Duodenal mucosa (tissue), 2 donors: ENCODE measurements around the gene FAM168B.

ENCODE experiments used
- H3K27ac ChIP-seq: one replicate; pipeline ENCODE4 v1.7.0; 2013; ENCODE audit warnings: low read depth, low read length
- H3K27me3 ChIP-seq, 2 donors: one replicate each; pipeline ENCODE4 v1.7.0; 2013; ENCODE audit warnings: low read length in 2 of 2, control low read depth in 1 of 2; ENCODE audit not compliant: insufficient read depth in 2 of 2, control insufficient read depth in 1 of 2
- H3K36me3 ChIP-seq, 2 donors: one replicate each; pipeline ENCODE4 v1.7.0; 2013; ENCODE audit warnings: low read length in 2 of 2, control low read depth in 1 of 2; ENCODE audit not compliant: insufficient read depth in 2 of 2, control insufficient read depth in 1 of 2
- H3K4me1 ChIP-seq, 2 donors: one replicate each; pipeline ENCODE4 v1.7.0; 2013; ENCODE audit warnings: low read length in 2 of 2, control low read depth in 1 of 2; ENCODE audit not compliant: insufficient read depth in 2 of 2, control insufficient read depth in 1 of 2
- H3K4me3 ChIP-seq, 2 donors: one replicate each; pipeline ENCODE4 v1.7.0; 2013; ENCODE audit warnings: low read length in 2 of 2, low read depth in 1 of 2
- H3K9ac ChIP-seq, 2 donors: one replicate each; pipeline ENCODE4 v1.7.0; 2013; ENCODE audit warnings: low read length in 2 of 2, low read depth in 1 of 2
- H3K9me3 ChIP-seq, 2 donors: one replicate each; pipeline ENCODE4 v1.7.0; 2013; ENCODE audit warnings: low read length in 2 of 2, control low read depth in 1 of 2; ENCODE audit not compliant: control insufficient read depth in 1 of 2

FAM168B gene

GRCh38 chr2:131035112-131035825 is 58.0 kb downstream of the FAM168B start:
- Histone ChIP-seq H3K9me3 (no peaks in the 10 kb centered on the region), H3K9ac (no peak overlapping the region), H3K4me3 (no peak overlapping the region), H3K27ac (no peak overlapping the region), H3K4me1 (no peaks in the 10 kb centered on the region), H3K27me3 (peaks cover 35 to 45% of the 10 kb centered on the region in 2 donors), H3K36me3 (no peaks in the 10 kb centered on the region)

GRCh38 chr2:131034122-131035051 is 58.9 kb downstream of the FAM168B start:
- Histone ChIP-seq H3K4me3 (no peak overlapping the region), H3K4me1 (no peaks in the 10 kb centered on the region), H3K9ac (no peak overlapping the region), H3K9me3 (no peaks in the 10 kb centered on the region), H3K36me3 (no peaks in the 10 kb centered on the region), H3K27ac (no peak overlapping the region), H3K27me3 (peaks cover 35 to 40% of the 10 kb centered on the region in 2 donors)

- no peaks in the 10 kb centered on the region for H3K4me1 ChIP-seq
- H3K36me3 ChIP-seq, result no peaks in the 10 kb centered on the region
- no peaks in the 10 kb centered on the region for H3K9me3 ChIP-seq
- H3K4me3 ChIP-seq, result no peak overlapping the region
- no peak overlapping the region for H3K9ac ChIP-seq
- peaks cover 31 to 35% of the 10 kb centered on the region in 2 donors for H3K27me3 ChIP-seq
- H3K27ac ChIP-seq, result no peak overlapping the region
These were observed 59.5 kb downstream of the FAM168B start for GRCh38 chr2:131033786-131034121.

GRCh38 chr2:131032393-131032836 is 60.8 kb downstream of the FAM168B start:
- H3K4me1 ChIP-seq, result no peaks in the 10 kb centered on the region
- no peak overlapping the region for H3K4me3 ChIP-seq
- H3K9ac ChIP-seq, result no peak overlapping the region
- H3K36me3 ChIP-seq, result no peaks in the 10 kb centered on the region
- H3K27ac ChIP-seq, result no peak overlapping the region
- peaks cover 28 to 32% of the 10 kb centered on the region in 2 donors for H3K27me3 ChIP-seq
- H3K9me3 ChIP-seq, result no peaks in the 10 kb centered on the region

GRCh38 chr2:131031875-131032274 is 61.4 kb downstream of the FAM168B start:
- Histone ChIP-seq H3K27me3 (peaks cover 24 to 27% of the 10 kb centered on the region in 2 donors), H3K27ac (no peak overlapping the region), H3K4me1 (no peaks in the 10 kb centered on the region), H3K9ac (no peak overlapping the region), H3K36me3 (no peaks in the 10 kb centered on the region), H3K4me3 (no peak overlapping the region), H3K9me3 (no peaks in the 10 kb centered on the region)

GRCh38 chr2:131031431-131031841 is 61.8 kb downstream of the FAM168B start:
- Histone ChIP-seq H3K36me3 (no peaks in the 10 kb centered on the region), H3K9me3 (no peaks in the 10 kb centered on the region), H3K4me3 (no peak overlapping the region), H3K4me1 (no peaks in the 10 kb centered on the region), H3K27me3 (peaks cover 20 to 23% of the 10 kb centered on the region in 2 donors), H3K27ac (no peak overlapping the region), H3K9ac (no peak overlapping the region)

GRCh38 chr2:131030478-131030971 is 62.7 kb downstream of the FAM168B start:
- H3K9me3 ChIP-seq, result no peaks in the 10 kb centered on the region
- peaks cover 10 to 14% of the 10 kb centered on the region in 2 donors for H3K27me3 ChIP-seq
- no peaks in the 10 kb centered on the region for H3K4me1 ChIP-seq
- H3K36me3 ChIP-seq, result no peaks in the 10 kb centered on the region
- H3K4me3 ChIP-seq, result no peak overlapping the region
- H3K27ac ChIP-seq, result no peak overlapping the region
- H3K9ac ChIP-seq, result no peak overlapping the region

GRCh38 chr2:131029812-131030211 is 63.4 kb downstream of the FAM168B start:
- Histone ChIP-seq H3K4me3 (no peak overlapping the region), H3K9ac (no peak overlapping the region), H3K36me3 (no peaks in the 10 kb centered on the region), H3K4me1 (no peaks in the 10 kb centered on the region), H3K9me3 (no peaks in the 10 kb centered on the region), H3K27ac (no peak overlapping the region), H3K27me3 (peaks cover 9 to 12% of the 10 kb centered on the region in 2 donors)

- H3K36me3 ChIP-seq, result no peaks in the 10 kb centered on the region
- no peaks in the 10 kb centered on the region for H3K4me1 ChIP-seq
- no peaks in the 10 kb centered on the region for H3K9me3 ChIP-seq
- no peaks in the 10 kb centered on the region for H3K27me3 ChIP-seq
- no peak overlapping the region for H3K27ac ChIP-seq
- no peak overlapping the region for H3K9ac ChIP-seq
- H3K4me3 ChIP-seq, result no peak overlapping the region
These were observed 65.4 kb downstream of the FAM168B start for GRCh38 chr2:131027566-131028528.
